Measurements from ENCODE around the gene LBHD2. TPM values are rescaled to one million over a fixed set of nuclear protein-coding genes. Genes with fewer than 3 reads are reported as not detected.

Gene LBHD2
- total and polyA plus RNA-seq, 2 donors (not counting 1 experiment from before 2014, with no cell fraction given), result not detected

- DNase-seq, result no peak
- Histone ChIP-seq H3K9me3 (ENCODE audit: control extremely low read depth in 1 of 3, control insufficient read depth in 2 of 3, insufficient read depth in 1 of 3, low read length in 2 of 3) (no peaks in the 10 kb centered on the region), H3K4me2 (replicated peaks; ENCODE audit: low read depth, low read length, poor library complexity, severe bottlenecking) (no peak overlapping the region), H2AFZ (ENCODE audit: insufficient read depth, low read depth, low read length, poor library complexity, severe bottlenecking) (no peak overlapping the region), H3K27me3 (replicated peaks in 1 of 4; ENCODE audit: control extremely low read depth in 1 of 4, control insufficient read depth in 3 of 4, insufficient read depth in 4 of 4, low read length in 3 of 4) (peaks cover 0 to 3% (median 0%) of the 10 kb centered on the region in 4 experiments), H3K36me3 (replicated peaks in 1 of 2; ENCODE audit: control extremely low read depth in 1 of 2, control insufficient read depth in 1 of 2, extremely low read depth in 1 of 2, insufficient read depth in 2 of 2, low read length in 1 of 2) (no peaks in the 10 kb centered on the region), H3K4me3 (ENCODE audit: control extremely low read depth in 1 of 5, extremely low read depth in 1 of 5, insufficient read depth in 1 of 5, low read depth in 2 of 5, low read length in 4 of 5) (no peak overlapping the region), H3K9ac (ENCODE audit: low read length) (no peak overlapping the region), H3K27ac (ENCODE audit: low read length in 2 of 2) (no peak overlapping the region), H4K20me1 (ENCODE audit: control insufficient read depth, insufficient read depth, low read length, poor library complexity, severe bottlenecking) (no peaks in the 10 kb centered on the region), H3K4me1 (ENCODE audit: control insufficient read depth in 2 of 2, insufficient read depth in 2 of 2, low read length in 2 of 2) (no peaks in the 10 kb centered on the region), H3K79me2 (ENCODE audit: control insufficient read depth, insufficient read depth, low read length) (no peaks in the 10 kb centered on the region)
- Mint-ChIP-seq H3K4me1 (no peaks in the 10 kb centered on the region), H3K27ac (no peak overlapping the region), H3K27me3 (peaks cover 4% of the 10 kb centered on the region), H3K9me3 (ENCODE audit: insufficient read depth) (no peaks in the 10 kb centered on the region), H3K4me3 (no peak overlapping the region)
- intact Hi-C loops (cut with micrococcal nuclease), result no loop called here
- 92% methylated on average over 25 of the region's 25 CpGs for WGBS (ENCODE audit: insufficient coverage)
- ChIA-PET POLR2A (no interaction called here), CTCF (no interaction called here)
- ATAC-seq (ENCODE audit: low read depth), result no peak
- no peak for TF ChIP-seq EZH2 (IDR thresholded peaks at IDR 0.05; ENCODE audit: borderline replicate concordance, insufficient read depth, low read depth, low read length, poor library complexity, severe bottlenecking)
- TF ChIP-seq, protein P1, sequence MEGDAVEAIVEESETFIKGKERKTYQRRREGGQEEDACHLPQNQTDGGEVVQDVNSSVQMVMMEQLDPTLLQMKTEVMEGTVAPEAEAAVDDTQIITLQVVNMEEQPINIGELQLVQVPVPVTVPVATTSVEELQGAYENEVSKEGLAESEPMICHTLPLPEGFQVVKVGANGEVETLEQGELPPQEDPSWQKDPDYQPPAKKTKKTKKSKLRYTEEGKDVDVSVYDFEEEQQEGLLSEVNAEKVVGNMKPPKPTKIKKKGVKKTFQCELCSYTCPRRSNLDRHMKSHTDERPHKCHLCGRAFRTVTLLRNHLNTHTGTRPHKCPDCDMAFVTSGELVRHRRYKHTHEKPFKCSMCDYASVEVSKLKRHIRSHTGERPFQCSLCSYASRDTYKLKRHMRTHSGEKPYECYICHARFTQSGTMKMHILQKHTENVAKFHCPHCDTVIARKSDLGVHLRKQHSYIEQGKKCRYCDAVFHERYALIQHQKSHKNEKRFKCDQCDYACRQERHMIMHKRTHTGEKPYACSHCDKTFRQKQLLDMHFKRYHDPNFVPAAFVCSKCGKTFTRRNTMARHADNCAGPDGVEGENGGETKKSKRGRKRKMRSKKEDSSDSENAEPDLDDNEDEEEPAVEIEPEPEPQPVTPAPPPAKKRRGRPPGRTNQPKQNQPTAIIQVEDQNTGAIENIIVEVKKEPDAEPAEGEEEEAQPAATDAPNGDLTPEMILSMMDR (IDR thresholded peaks at IDR 0.05), result no peak
Measured at GRCh38 chr14:103133210-103134140, 49.5 kb downstream of the LBHD2 start.

GRCh38 chr14:103134405-103134804 lies 50.4 kb downstream of the LBHD2 start:
- peaks cover 3% of the 10 kb centered on the region for H3K27me3 Mint-ChIP-seq
- Histone ChIP-seq H3K27ac (ENCODE audit: low read length in 2 of 2) (no peak overlapping the region), H3K36me3 (replicated peaks in 1 of 2; ENCODE audit: control extremely low read depth in 1 of 2, control insufficient read depth in 1 of 2, extremely low read depth in 1 of 2, insufficient read depth in 2 of 2, low read length in 1 of 2) (no peaks in the 10 kb centered on the region), H3K4me3 (ENCODE audit: control extremely low read depth in 1 of 5, extremely low read depth in 1 of 5, insufficient read depth in 1 of 5, low read depth in 2 of 5, low read length in 4 of 5) (no peak overlapping the region), H3K4me2 (replicated peaks; ENCODE audit: low read depth, low read length, poor library complexity, severe bottlenecking) (no peak overlapping the region), H4K20me1 (ENCODE audit: control insufficient read depth, insufficient read depth, low read length, poor library complexity, severe bottlenecking) (no peaks in the 10 kb centered on the region), H3K9me3 (ENCODE audit: control extremely low read depth in 1 of 3, control insufficient read depth in 2 of 3, insufficient read depth in 1 of 3, low read length in 2 of 3) (no peaks in the 10 kb centered on the region), H3K4me1 (ENCODE audit: control insufficient read depth in 2 of 2, insufficient read depth in 2 of 2, low read length in 2 of 2) (no peaks in the 10 kb centered on the region), H3K27me3 (replicated peaks in 1 of 4; ENCODE audit: control extremely low read depth in 1 of 4, control insufficient read depth in 3 of 4, insufficient read depth in 4 of 4, low read length in 3 of 4) (peaks cover 0 to 3% (median 0%) of the 10 kb centered on the region in 4 experiments), H2AFZ (ENCODE audit: insufficient read depth, low read depth, low read length, poor library complexity, severe bottlenecking) (no peak overlapping the region), H3K79me2 (ENCODE audit: control insufficient read depth, insufficient read depth, low read length) (no peaks in the 10 kb centered on the region), H3K9ac (ENCODE audit: low read length) (no peak overlapping the region)
- WGBS (ENCODE audit: insufficient coverage), result 40% methylated on average over 1 of the region's 2 CpGs
- H3K9me3 Mint-ChIP-seq (ENCODE audit: insufficient read depth), result no peaks in the 10 kb centered on the region
- no peak overlapping the region for H3K4me3 Mint-ChIP-seq
- DNase-seq, result no peak
- TF ChIP-seq, protein P1 (IDR thresholded peaks at IDR 0.05), result no peak
- TF ChIP-seq EZH2 (IDR thresholded peaks at IDR 0.05; ENCODE audit: borderline replicate concordance, insufficient read depth, low read depth, low read length, poor library complexity, severe bottlenecking), result no peak
- ATAC-seq (ENCODE audit: low read depth), result no peak
- H3K4me1 Mint-ChIP-seq, result no peaks in the 10 kb centered on the region
- intact Hi-C loops (cut with micrococcal nuclease), result no loop called here
- H3K27ac Mint-ChIP-seq, result no peak overlapping the region
- CTCF ChIA-PET, result no interaction called here
- POLR2A ChIA-PET, result no interaction called here
